Hepatocyte (in vitro differentiated cells): ENCODE results near the gene RPP30.

Experiments used
- CTCF ChIP-seq: fragments of 200-600 bp; sonication (generic); IDR thresholded peaks from 2 replicates; pipeline ENCODE4 v1.5.1; 2016; ENCODE audit warnings: antibody characterized with exemption, mild to moderate bottlenecking; ENCODE audit not compliant: poor library complexity
- EZH2 ChIP-seq: fragments of 200-600 bp; sonication (generic); IDR thresholded peaks from 2 replicates; pipeline ENCODE4 v1.6.1; 2016; ENCODE audit warnings: antibody characterized with exemption, mild to moderate bottlenecking, borderline replicate concordance
- EZH2phosphoT487 ChIP-seq: fragments of 200-600 bp; sonication (generic); IDR thresholded peaks from one replicate; pipeline ENCODE4 v1.6.1; 2018; ENCODE audit warnings: antibody characterized with exemption, mild to moderate bottlenecking, low read depth, moderate library complexity; ENCODE audit not compliant: unreplicated experiment, severe bottlenecking

- TF ChIP-seq CTCF (peak; percentile 66), EZH2 (no peak), EZH2phosphoT487 (no peak)
Measured at GRCh38 chr10:90871279-90871765, 452 bp upstream of the RPP30 start.
